Measurements from ENCODE around the gene INHBA. TPM values are rescaled to one million over a fixed set of nuclear protein-coding genes. Genes with fewer than 3 reads are reported as not detected.

The INHBA gene
- total and polyA plus RNA-seq, 8 donors, result 0.81 to 16.7 (median 1.1) TPM

DNA sequence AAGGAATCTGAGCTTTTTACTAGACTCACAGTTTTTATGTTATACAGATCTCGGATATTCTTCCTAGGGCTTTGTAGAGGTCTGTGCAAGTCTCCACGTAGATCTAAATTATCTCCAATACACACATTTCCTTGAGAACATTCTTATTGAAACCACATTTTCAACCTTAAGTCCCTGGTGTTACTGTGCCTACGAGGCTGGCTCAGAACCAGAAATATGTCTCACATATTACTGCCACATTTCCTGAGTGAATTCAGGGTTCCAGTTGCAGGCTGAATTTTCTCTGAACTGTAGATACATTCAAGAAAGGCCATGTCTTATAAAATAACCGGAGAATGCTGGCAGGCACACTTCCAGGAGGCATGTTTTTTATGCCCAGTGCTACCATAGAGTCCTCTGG is 46.5 kb downstream of the INHBA start:
- no peak for TF ChIP-seq CTCF (IDR thresholded peaks at IDR 0.05)
- H3K27ac ChIP-seq, result no peak overlapping the region
- no peaks in the 10 kb centered on the region for H3K4me1 ChIP-seq
- DNase-seq, result peak in 1 of 4 donors; percentile 2
- ATAC-seq, result no peak
- no peaks in the 10 kb centered on the region for H3K36me3 ChIP-seq
- H3K27me3 ChIP-seq, result no peaks in the 10 kb centered on the region
- no peak overlapping the region for H3K4me3 ChIP-seq
- no peaks in the 10 kb centered on the region for H3K9me3 ChIP-seq
- intact Hi-C loops (cut with DNase I), result no loop called here

- TF ChIP-seq CTCF (IDR thresholded peaks at IDR 0.05), result no peak
- Histone ChIP-seq H3K27me3 (no peaks in the 10 kb centered on the region), H3K4me3 (no peak overlapping the region), H3K9me3 (no peaks in the 10 kb centered on the region), H3K36me3 (no peaks in the 10 kb centered on the region), H3K4me1 (no peaks in the 10 kb centered on the region), H3K27ac (no peak overlapping the region)
- intact Hi-C loops (cut with DNase I), result no loop called here
- DNase-seq (peak in 1 of 4 donors; percentile 1), ATAC-seq (no peak)
Measured at GRCh38 chr7:41655426-41655825, 47.5 kb downstream of the INHBA start.

- H3K27ac ChIP-seq, result no peak overlapping the region
- peak in 1 of 4 donors; percentile 27 for DNase-seq
- no peak for ATAC-seq
Measured at GRCh38 chr7:41652267-41652666, 50.6 kb downstream of the INHBA start.

DNA sequence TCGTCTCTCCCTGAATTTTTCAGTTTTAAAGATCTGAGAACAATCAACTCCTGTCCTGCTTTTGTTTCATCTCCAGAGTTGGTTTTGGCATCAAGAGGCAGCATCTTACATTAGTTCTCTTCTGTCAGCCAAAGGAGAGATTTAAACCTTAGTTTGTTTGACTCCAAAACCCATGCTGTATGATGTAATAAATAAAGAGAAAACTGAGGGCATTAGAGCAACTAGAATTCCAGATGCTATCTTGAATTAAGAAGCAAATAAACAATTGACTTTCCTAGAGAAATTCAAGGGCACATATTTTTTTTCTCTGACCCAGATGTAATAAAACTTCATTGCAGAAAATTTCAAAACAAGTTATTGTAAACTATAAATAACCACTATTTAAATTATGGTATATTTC is 54.4 kb downstream of the INHBA start:
- H3K36me3 ChIP-seq, result no peaks in the 10 kb centered on the region
- H3K27me3 ChIP-seq, result no peaks in the 10 kb centered on the region
- TF ChIP-seq CTCF (IDR thresholded peaks at IDR 0.05), result no peak
- no peak overlapping the region for H3K27ac ChIP-seq
- DNase-seq (no peak), ATAC-seq (no peak)
- no peaks in the 10 kb centered on the region for H3K4me1 ChIP-seq
- no peak overlapping the region for H3K4me3 ChIP-seq
- H3K9me3 ChIP-seq, result no peaks in the 10 kb centered on the region
- intact Hi-C loops (cut with DNase I), result no loop called here

More at GRCh38 chr7:41652267-41652666, 50.6 kb downstream of the INHBA start:
- H3K27me3 ChIP-seq, result no peaks in the 10 kb centered on the region
- no peaks in the 10 kb centered on the region for H3K4me1 ChIP-seq
- H3K9me3 ChIP-seq, result no peaks in the 10 kb centered on the region
- H3K4me3 ChIP-seq, result no peak overlapping the region
- H3K36me3 ChIP-seq, result no peaks in the 10 kb centered on the region
- intact Hi-C loops (cut with DNase I), result no loop called here
- no peak for TF ChIP-seq CTCF (IDR thresholded peaks at IDR 0.05)

DNA sequence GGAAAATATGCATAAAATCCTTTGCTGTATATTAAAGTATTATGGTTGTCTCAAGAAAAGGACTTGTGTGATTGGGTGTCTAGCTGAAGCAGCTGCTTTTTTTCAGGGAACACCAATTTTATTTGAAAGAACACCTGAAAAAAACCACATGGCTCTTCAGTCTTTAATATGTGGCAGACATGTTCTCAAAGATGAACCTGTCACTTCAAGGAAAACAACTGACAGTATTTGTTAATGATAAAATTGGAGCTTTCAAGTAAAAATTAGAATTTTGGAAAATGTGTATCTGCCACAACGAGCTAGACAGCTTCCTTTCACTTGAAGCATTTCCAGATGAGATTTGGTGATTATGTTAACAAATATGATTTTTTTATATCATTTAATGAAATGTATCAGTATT is 59.3 kb downstream of the INHBA start:
- TF ChIP-seq CTCF (IDR thresholded peaks at IDR 0.05), result no peak
- no peak overlapping the region for H3K4me3 ChIP-seq
- H3K4me1 ChIP-seq, result no peaks in the 10 kb centered on the region
- no peaks in the 10 kb centered on the region for H3K36me3 ChIP-seq
- H3K27me3 ChIP-seq, result no peaks in the 10 kb centered on the region
- DNase-seq, result no peak
- H3K9me3 ChIP-seq, result no peaks in the 10 kb centered on the region
- ATAC-seq, result no peak
- intact Hi-C loops (cut with DNase I), result no loop called here
- no peak overlapping the region for H3K27ac ChIP-seq

Data from left lung (tissue), 10 donors.